OCI-LY1 (cell line): ENCODE data around the gene RAB40B.

Experiments
- H2AFZ ChIP-seq: fragments of 200-600 bp; sonication (generic), shearing (Covaris generic); 2 replicates; pipeline ENCODE4 v1.6.0; 2014; ENCODE audit warnings: antibody characterized with exemption, mild to moderate bottlenecking, low read length
- H3F3A ChIP-seq: fragments of 200-600 bp; sonication (generic), shearing (Covaris generic); 2 replicates; pipeline ENCODE4 v1.6.0; 2014; ENCODE audit warnings: mild to moderate bottlenecking, antibody characterized with exemption, low read length, moderate library complexity; ENCODE audit not compliant: insufficient read depth
- H3K27ac ChIP-seq: fragments of 200-600 bp; sonication (generic); 2 replicates; pipeline ENCODE4 v1.5.1; 2014; ENCODE audit warnings: low read length, mixed run types, mild to moderate bottlenecking, low read depth; ENCODE audit not compliant: poor library complexity, severe bottlenecking
- H3K27me3 ChIP-seq: fragments of 200-600 bp; sonication (generic); 2 replicates; pipeline ENCODE4 v1.6.0; 2014; ENCODE audit warnings: antibody characterized with exemption, mild to moderate bottlenecking, low read length, moderate library complexity; ENCODE audit not compliant: insufficient read depth
- H3K36me3 ChIP-seq: fragments of 200-600 bp; sonication (generic); 2 replicates; pipeline ENCODE4 v1.6.1; 2014; ENCODE audit warnings: mild to moderate bottlenecking, antibody characterized with exemption, low read length, moderate library complexity, mixed read lengths; ENCODE audit not compliant: insufficient read depth
- H3K4me1 ChIP-seq: fragments of 200-600 bp; sonication (generic); 2 replicates; pipeline ENCODE4 v1.5.1; 2014; ENCODE audit warnings: mild to moderate bottlenecking, low read length, moderate library complexity; ENCODE audit not compliant: insufficient read depth, severe bottlenecking
- H3K4me2 ChIP-seq: fragments of 200-600 bp; sonication (generic), shearing (Covaris generic); 2 replicates; pipeline ENCODE4 v1.6.1; 2014; ENCODE audit warnings: low read length
- H3K4me3 ChIP-seq: fragments of 200-600 bp; sonication (generic); 2 replicates; pipeline ENCODE4 v1.5.1; 2014; ENCODE audit warnings: low read length, low read depth, mild to moderate bottlenecking, mixed read lengths; ENCODE audit not compliant: poor library complexity, severe bottlenecking
- H3K79me2 ChIP-seq: fragments of 200-600 bp; shearing (Covaris generic); 2 replicates; pipeline ENCODE4 v1.6.1; 2016; ENCODE audit warnings: mixed run types, low read length, mixed read lengths; ENCODE audit not compliant: insufficient read depth
- H3K9ac ChIP-seq: fragments of 200-600 bp; sonication (generic), shearing (Covaris generic); 2 replicates; pipeline ENCODE4 v1.6.1; 2014; ENCODE audit warnings: mild to moderate bottlenecking, low read length, mixed read lengths
- H3K9me2 ChIP-seq: fragments of 200-600 bp; sonication (generic), shearing (Covaris generic); 2 replicates; pipeline ENCODE4 v1.6.1; 2014; ENCODE audit warnings: low read depth, mild to moderate bottlenecking, low read length, mixed read lengths
- H3K9me3 ChIP-seq: fragments of 200-600 bp; shearing (Covaris generic); 2 replicates; pipeline ENCODE4 v1.6.1; 2014; ENCODE audit warnings: low read length, mixed read lengths
- H4K20me1 ChIP-seq: fragments of 200-600 bp; sonication (generic), shearing (Covaris generic); 2 replicates; pipeline ENCODE4 v1.6.0; 2016; ENCODE audit warnings: mild to moderate bottlenecking, low read length; ENCODE audit not compliant: insufficient read depth
- CTCF ChIP-seq: fragments of 200-600 bp; sonication (generic), shearing (Covaris generic); IDR thresholded peaks from 2 replicates; pipeline ENCODE4 v1.5.1; 2017; ENCODE audit warnings: mild to moderate bottlenecking, antibody characterized with exemption, low read length, moderate library complexity, mixed read lengths
- EZH2 ChIP-seq: fragments of 200-600 bp; sonication (generic), shearing (Covaris generic); IDR thresholded peaks from 2 replicates; pipeline ENCODE4 v1.8.0; 2017; ENCODE audit warnings: borderline replicate concordance, mixed run types, mild to moderate bottlenecking, antibody characterized with exemption, low read length, moderate library complexity, mixed read lengths

RAB40B gene

DNA sequence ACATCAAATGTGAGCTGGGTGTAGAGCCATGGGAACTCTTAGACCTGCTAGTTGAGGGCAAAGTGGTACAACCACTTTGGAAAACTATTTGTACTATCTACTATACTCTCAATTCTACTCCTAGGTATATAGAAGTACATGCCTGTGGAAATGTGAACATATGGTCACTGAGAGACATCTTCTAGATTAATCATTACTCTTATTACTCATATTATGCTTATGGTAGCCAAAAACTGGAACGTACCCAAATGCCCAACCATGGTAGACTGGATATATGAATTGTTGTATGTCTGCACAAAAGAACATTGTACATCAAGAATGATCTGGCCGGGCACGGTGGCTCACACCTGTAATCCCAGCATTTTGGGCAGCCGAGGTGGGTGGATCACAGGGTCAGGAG, 53.0 kb downstream of the RAB40B start:
- Histone ChIP-seq H3K27me3 (no peaks in the 10 kb centered on the region), H3K4me1 (peaks cover 19% of the 10 kb centered on the region), H3F3A (no peaks in the 10 kb centered on the region), H3K4me2 (no peak overlapping the region), H3K9ac (no peak overlapping the region), H3K9me3 (no peaks in the 10 kb centered on the region), H4K20me1 (no peaks in the 10 kb centered on the region), H3K9me2 (no peaks in the 10 kb centered on the region), H3K4me3 (no peak overlapping the region), H3K36me3 (peaks cover 44% of the 10 kb centered on the region), H2AFZ (no peak overlapping the region), H3K79me2 (peaks cover 29% of the 10 kb centered on the region), H3K27ac (no peak overlapping the region)
- TF ChIP-seq CTCF (no peak), EZH2 (no peak)

- no peak overlapping the region for H3K4me2 ChIP-seq
- peaks cover 57% of the 10 kb centered on the region for H3K36me3 ChIP-seq
- H3K9ac ChIP-seq: no peak overlapping the region
- no peak overlapping the region for H2AFZ ChIP-seq
- H3K4me3 ChIP-seq: no peak overlapping the region
- H3K79me2 ChIP-seq: peaks cover 29% of the 10 kb centered on the region
- no peaks in the 10 kb centered on the region for H3K9me2 ChIP-seq
- no peaks in the 10 kb centered on the region for H3K9me3 ChIP-seq
- no peaks in the 10 kb centered on the region for H3K27me3 ChIP-seq
- TF ChIP-seq EZH2 (no peak), CTCF (no peak)
- no peak overlapping the region for H3K27ac ChIP-seq
- H4K20me1 ChIP-seq: no peaks in the 10 kb centered on the region
- H3F3A ChIP-seq: no peaks in the 10 kb centered on the region
- peaks cover 19% of the 10 kb centered on the region for H3K4me1 ChIP-seq
Observed at GRCh38 chr17:82644148-82644547, 54.4 kb downstream of the RAB40B start.

DNA sequence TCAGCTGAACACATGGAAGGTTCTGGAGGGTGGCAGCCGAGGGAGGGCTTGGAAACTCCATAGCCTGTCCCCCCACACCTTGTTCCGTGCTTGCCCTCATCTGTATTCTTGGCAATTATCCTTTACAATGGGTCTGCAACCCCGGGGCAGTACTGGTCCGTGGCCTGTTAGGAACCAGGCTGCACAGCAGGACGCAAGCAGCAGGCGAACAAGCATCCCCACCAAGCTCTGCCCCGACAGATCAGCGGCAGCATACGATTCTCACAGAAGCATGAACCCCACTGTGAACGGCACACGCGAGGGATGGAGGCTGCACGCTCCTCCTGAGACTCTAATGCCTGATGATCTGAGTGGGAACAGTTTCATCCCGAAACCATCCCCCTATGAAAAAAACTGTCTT, 56.5 kb downstream of the RAB40B start:
- Histone ChIP-seq H3K4me3 (no peak overlapping the region), H3K9me2 (no peaks in the 10 kb centered on the region), H3K36me3 (peaks cover 74% of the 10 kb centered on the region), H4K20me1 (no peaks in the 10 kb centered on the region), H3K9ac (no peak overlapping the region), H3K79me2 (peaks cover 30% of the 10 kb centered on the region), H3K9me3 (no peaks in the 10 kb centered on the region), H3F3A (no peaks in the 10 kb centered on the region), H3K27me3 (no peaks in the 10 kb centered on the region), H3K4me2 (no peak overlapping the region), H2AFZ (no peak overlapping the region), H3K27ac (no peak overlapping the region), H3K4me1 (peaks cover 11% of the 10 kb centered on the region)
- TF ChIP-seq CTCF: no peak
- TF ChIP-seq EZH2: no peak
